Left forelimb (tissue), 1 donor: ENCODE results near the gene DISP2.
A peak's percentile ranks its signal among the peaks of the same experiment; 100 is the strongest.

Experiments
- DNase-seq: peaks from one replicate; pipeline ENCODE4 v3.0.0-alpha.2; 2018; ENCODE audit warnings: low spot score

DISP2 gene

DNA sequence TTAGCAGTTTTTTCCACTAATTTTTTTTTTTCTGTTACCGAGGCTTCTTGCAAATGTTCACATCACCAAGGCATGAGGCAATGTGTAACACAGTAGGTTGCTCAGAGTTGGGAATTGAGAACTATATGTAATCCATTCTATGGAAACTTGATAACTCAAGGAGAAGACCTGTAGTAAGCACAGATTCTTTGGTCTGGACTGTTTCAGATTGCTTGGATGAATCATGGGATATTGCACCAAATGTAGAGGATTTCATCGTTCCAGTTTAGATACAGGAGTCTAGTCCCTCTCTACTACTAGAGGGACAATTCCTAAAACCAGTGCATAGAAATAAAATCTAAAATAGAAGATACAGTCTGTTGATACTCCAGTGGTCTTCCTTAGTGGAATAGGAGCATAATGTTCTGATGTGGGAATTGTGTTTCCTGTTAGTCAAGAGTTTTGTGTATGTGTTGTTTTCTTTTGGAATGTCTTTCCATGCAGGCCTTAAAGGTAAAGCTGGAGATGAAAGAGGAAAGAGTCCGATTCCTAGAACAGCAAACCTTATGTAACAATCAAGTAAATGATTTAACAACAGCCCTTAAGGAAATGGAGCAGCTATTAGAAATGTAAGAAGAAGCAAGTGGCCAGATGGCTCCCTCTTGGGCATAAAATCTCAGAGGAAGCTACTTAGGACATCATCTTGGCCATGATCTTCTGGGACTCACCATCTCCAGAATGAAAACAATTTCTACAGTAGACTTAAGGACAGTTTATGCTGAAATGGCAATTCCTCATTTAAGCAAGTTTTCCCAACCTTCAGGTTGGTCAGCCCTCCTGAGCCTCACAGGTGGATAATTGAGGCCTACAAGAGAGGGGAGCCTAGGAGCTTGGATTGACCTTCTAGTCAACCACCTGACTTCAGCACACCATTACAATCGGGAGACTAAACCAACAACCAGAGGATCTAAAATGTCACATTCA is 35.2 kb downstream of the DISP2 start:
- DNase-seq = no peak

DNA sequence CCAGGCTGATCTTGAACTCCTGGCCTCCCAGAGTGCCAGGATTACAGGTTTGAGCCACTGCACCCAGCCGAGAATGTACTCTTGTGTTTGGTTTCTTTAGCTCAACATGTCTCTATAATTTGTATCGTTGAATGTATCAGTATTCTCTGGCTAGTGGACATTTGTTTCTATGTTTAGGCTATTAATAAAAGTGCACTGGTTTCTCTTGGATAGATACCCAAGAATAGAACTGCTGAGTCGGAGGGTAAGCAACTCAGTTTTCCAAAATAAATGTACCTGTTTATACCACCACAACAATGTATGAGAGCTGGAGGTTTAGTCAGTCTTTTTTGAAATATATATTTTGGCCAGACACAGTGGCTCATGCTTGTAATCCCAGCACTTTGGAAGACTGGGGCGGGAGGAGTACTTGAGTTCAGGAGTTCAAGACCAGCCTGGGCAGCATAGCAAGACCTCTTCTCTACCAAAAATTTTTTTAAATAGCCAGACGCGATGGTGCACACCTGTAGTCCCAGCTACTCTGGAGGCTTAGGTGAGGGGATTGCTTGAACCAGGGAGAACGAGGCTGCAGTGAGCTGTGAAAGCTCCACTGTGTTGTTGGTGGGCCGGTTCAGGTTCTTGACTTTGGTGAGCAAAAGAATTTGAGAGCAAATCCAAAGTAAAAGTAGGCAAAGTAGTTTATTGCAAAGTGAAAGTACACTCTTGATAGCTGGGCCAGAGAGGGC is 39.8 kb downstream of the DISP2 start:
- no peak for DNase-seq

DNA sequence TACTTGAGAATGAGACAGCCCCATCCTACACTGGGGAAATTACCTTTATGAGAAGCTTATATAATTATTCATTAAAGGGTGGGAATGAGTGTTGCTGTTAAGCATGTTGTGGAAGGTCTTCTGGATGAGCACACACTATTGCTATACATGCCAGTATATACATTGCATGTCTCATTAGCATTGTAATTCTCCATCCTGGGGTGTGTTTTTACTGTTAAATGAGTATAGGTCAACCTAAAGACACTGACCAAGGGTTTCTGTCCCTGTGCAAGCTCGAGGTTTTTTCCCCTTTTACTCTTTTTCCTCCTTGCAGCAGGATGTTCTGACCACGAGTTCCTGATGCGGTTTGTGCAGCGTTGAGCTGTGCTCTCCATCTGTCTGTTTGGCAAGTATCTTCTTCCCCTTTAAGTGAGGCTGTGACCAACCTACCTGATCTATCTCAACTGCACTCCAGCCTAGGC is 40.4 kb downstream of the DISP2 start:
- DNase-seq = no peak

DNA sequence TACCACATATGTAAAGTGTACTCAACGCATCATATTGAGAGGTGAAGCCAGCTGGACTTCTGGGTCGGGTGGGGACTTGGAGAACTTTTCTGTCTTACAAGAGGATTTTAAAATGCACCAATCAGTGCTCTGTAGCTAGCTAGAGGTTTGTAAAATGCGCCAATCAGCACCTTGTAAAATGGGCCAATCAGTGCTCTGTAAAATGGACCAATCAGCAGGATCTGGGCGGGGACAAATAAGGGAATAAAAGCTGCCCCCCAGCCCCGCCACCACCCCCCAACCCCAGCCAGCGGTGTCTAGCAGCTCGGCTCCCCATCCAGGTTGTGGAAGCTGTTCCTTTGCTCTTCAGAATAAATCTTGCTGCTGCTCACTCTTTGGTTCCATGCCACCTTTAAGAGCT is 41.4 kb downstream of the DISP2 start:
- no peak for DNase-seq

DNA sequence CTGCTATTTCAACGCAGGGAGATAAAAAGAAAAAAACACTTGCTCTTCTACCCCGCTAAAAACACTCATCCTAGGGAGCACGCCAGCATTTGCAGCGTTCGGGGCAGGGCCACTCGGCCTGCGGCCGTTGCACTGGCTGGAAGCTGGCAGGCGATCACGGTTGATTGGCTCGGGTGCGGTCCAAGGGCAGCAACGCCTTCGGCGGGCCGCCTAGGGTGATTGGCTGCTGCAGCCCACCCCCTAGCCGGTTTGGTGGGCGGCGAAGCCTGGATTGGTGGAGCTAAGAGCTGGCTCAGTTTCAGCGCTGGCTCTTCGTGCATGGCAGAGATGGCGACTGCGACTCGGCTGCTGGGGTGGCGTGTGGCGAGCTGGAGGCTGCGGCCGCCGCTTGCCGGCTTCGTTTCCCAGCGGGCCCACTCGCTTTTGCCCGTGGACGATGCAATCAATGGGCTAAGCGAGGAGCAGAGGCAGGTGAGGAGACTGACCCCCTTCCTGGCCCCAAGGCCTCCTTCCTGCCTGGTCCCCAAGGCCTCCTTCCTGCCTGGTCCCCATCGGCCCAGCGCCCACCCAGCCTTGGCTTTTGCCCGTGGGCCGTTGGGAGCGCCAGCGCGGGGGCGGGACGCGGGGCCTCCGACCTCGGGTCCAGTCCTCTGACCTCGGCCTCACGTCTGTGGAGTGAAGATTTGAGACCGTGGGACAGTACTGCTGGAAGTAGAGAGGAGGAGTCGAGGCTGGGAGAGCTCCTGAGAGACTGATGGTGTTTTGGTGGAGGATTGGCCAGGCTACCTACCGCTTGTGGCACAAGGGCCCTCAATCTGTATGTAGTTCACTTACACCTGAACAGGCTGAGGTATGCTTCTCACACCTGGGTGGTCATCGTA is 47.7 kb downstream of the DISP2 start, which contains the start of gene IVD:
Gene IVD, plus strand, starts transcription at position 295 of the 881 bp plus-strand sequence. Its CDS starts 33 bp downstream, at position 328.
- DNase-seq = peak; percentile 94

DNA sequence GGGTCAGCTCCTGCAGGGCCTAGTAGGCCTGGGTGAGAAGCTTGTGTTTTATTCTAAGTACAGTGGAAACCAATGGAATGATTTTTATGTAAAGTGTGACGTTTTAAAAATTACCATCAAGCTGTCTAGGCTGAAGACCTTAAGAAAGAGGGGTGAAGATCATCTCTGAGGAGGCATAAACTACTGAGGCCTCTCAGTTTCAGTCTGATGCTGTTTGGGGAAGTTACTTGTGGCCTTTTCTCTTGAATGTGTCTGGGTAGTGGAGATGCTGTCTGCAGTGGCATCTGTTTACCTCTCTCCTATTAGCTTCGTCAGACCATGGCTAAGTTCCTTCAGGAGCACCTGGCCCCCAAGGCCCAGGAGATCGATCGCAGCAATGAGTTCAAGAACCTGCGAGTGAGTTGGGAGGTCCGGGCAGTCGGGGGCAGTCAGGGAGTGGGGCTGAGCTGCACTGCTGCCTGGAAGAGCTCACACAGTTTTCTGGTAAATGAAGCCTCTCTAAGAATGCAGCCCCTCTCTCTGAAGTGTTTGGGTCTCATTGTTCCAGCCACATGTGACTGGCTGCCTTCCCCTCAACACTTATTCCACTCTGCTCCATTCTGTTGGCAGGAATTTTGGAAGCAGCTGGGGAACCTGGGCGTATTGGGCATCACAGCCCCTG is 49.4 kb downstream of the DISP2 start:
- DNase-seq = no peak

DNA sequence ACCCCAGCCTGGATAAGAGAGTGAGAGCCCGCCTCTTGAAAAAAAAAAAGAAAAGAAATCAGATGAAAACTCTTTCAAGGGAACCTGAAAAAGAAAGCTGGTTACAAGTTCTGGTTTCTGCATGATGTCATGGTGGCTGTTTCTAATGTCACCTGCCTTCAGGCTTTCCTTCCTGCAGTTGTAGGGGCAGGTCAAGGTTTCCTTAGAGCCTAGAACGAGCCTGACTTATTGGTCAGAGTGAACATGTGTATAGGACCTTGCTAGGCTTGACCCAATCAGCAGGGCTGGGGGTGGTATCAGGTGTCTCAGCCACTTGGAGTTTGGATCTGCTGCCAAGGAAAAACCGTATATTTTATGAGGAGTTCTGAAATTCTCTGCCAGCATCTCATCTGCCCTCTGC is 51.3 kb downstream of the DISP2 start:
- DNase-seq = no peak

DNA sequence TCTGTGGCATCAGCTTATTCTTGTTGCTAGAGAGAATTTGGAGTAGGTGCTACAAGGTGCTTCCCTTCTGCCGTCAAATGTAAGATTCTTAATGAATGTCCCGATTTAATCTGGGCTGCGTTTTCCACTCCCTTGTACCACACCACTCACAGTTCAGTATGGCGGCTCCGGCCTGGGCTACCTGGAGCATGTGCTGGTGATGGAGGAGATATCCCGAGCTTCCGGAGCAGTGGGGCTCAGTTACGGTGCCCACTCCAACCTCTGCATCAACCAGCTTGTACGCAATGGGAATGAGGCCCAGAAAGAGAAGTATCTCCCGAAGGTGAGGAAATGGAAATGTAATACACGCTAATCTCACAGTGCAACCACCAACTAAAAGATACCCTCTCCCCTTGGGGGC is 52.5 kb downstream of the DISP2 start:
- no peak for DNase-seq

DNA sequence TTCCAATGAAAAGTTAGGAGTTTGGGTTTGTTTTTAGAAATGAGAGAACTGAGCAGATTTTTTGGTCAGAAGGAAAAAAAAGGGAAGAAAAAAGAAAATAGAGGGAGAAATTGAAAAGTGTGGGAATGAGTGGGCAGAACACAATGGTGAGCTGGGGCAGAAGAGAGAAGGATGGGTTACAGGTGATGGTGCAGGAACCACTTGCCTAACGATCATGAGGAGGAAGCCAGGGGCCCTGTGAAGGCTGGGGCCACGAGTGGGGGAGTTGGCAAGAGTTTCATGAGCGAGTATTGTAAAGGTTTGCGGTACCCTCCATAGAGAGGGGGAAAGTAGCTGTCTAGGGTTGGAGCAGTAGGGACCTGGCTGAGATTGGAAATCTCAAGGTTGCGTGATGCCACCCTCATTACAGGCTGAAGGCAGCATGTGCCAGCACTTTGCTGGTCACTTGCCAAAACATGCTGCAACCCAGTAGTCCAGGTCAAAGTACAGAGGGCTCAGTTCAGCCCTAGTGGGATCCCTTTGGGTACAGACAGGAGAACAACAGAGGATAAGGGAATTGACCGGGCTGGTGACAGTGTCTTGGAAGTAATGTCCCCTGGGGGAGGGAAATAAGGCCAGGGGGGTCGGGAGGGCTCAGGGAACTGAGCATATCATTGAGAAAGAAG is 54.2 kb downstream of the DISP2 start:
- no peak for DNase-seq

DNA sequence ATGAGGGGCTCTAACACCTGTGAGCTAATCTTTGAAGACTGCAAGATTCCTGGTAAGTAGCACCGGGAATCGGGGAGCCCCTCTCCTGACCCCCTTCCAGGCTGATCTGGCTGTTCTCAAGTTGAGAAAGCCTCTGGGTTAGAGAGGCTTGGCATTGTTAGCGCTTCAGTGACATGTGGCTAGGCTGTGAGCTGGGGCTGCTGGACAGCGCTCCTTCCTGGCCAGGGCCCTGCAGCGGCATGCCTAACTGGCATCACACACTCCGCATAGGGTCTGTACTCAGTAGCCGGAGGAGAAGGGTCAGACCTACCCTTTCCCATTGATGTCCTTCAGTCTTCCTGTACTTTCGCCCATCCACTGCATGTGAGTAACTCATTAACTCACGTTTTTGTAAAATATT is 55.0 kb downstream of the DISP2 start:
- no peak for DNase-seq

DNA sequence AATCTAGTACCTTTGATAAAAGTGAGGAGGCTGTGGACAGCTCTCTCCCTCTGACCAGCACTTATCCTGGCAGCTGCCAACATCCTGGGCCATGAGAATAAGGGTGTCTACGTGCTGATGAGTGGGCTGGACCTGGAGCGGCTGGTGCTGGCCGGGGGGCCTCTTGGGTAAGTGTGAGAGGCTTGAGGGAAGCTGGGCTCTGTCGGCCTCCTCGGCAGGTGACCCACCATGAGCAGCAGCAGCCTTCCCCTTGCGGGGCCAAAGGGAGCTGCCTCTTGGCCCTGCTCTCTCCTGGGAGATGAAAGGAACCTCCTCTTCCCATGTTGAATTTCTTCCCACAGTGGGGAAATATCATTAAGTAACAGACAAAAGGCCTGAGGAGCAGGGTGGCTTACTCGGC is 56.8 kb downstream of the DISP2 start:
- no peak for DNase-seq

DNA sequence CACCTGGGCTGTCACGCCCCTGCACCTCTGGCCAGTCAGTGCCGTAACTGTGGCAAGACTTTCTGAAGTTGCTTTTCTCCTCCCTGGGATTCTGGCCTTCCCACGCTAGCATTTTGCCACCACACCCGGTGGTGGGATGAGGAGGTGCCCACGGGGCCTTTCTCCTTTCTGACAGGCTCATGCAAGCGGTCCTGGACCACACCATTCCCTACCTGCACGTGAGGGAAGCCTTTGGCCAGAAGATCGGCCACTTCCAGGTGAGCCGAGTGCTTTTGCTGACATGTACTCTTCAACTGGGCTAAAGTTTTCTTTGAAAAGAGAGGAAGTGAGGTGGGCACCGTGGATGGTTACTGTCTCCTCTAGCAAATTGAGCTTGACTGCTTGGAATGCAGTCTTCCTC is 57.2 kb downstream of the DISP2 start:
- no peak for DNase-seq

DNA sequence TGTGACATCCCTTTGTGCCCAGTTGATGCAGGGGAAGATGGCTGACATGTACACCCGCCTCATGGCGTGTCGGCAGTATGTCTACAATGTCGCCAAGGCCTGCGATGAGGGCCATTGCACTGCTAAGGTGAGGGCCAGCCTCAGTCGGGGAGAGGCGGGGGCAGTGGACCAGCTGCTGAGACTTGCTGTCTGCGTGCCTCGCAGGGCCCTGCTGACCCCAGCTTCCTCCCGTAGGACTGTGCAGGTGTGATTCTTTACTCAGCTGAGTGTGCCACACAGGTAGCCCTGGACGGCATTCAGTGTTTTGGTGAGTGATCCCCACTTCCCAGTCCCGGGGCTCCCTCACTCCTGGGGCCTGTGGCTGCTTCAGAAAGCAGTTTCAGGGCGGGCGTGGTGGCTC is 58.0 kb downstream of the DISP2 start:
- no peak for DNase-seq

DNA sequence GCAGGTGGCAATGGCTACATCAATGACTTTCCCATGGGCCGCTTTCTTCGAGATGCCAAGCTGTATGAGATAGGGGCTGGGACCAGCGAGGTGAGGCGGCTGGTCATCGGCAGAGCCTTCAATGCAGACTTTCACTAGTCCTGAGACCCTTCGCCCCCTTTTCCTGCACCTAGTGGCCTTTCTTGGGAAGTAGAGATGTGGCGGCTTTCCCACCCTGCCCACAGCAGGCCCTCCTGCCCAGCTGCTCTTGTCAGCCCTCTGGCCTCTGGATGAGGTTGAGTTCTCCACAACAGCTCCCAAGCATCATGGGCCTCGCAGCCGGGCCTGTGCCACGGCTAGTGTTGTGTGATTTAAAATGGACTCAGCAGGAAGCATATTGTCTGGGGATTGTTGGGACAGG is 60.1 kb downstream of the DISP2 start:
- DNase-seq = no peak

DNA sequence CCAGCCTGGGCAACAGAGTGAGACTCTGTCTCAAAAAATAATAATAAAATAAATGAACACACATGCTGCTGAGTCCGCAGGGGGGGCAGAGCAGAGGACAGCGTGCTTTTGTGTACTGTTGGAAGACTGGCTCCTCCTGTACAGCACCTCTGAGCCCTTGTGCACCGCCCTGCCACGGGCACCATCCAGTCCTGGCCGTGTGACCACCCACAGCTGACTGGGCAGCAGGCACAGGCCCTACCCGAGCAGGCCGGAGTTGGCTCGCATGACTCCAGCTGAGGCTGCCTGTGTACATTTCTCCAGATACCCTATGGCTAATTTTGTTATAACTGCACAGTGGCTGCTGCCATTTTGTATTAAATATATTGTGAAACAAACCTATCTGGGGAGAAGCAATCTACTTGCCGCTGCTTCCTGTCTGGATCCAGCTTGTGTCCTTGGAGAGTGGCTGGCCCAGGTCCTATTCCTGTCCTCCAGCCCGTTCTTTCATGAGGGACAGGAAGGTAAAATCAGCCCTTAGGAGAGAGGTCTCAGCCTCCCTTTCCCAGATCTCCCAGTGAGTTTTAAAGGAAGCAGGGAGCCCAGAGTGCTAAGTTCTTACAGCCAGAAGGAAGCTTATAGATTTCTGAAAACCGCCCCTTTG is 62.2 kb downstream of the DISP2 start:
- DNase-seq = no peak

DNA sequence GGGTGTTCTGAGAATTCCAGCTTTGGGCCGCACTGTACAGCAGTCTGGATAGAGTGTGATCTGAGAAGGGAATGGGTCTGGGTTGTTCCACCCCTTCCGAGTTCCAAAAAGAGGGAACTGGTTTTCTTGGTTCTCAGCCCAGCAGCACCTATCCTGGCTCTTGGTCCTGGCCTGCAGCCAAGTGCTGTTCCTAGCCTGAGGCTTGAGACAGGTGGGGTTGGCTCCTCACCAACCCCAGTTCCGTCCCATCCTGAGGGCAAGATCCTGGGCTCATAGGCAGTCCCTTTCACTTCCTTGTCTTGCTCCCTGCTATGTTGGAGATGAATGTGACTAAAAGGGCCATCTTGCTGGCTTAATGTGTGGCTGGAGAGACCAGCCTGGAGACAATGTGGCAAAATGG is 62.8 kb downstream of the DISP2 start:
- no peak for DNase-seq

DNA sequence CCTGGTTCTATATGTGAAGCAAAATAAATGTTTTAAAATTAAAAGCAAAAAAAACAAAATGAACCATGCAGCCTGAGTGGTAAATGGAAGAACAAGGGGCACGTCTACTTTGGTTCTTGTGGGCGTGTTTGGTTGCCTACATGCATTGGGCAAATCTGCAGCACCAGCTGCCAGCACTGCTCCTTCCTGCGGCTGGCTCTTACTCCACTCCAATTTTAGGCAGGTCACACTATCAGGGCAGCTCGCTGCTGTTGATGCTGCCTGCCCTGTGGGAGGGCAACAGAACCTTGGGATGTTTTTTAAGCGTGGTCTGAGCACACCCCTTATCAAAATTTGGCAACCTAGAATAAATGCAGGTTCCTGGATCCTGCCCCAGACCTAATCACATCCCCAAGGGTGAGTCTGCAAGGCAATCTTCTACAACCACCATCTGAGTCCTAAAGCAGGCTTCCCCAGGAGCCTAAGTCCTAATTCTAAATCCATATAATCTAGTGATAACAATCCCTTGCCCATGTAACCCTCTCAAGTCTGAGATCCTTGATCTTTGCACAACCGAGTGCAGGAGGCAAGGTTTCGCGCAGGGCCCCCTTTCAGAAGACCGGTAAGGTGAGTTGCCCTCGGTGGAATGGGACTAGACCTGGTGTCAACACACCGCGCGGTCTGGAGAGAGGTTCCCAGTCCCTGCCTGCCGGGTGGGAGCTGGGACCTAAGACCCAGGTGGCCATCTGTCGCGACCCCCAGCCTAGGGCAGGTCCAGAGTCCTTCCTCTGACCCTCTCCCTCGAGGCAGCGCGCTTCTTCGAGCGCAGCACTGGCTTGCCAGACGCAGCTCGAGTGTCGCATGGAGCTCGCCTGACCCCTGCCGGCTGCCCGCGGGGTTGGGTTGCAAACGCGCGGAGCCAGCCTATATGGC is 63.5 kb downstream of the DISP2 start:
- peak; percentile 88 for DNase-seq

DNA sequence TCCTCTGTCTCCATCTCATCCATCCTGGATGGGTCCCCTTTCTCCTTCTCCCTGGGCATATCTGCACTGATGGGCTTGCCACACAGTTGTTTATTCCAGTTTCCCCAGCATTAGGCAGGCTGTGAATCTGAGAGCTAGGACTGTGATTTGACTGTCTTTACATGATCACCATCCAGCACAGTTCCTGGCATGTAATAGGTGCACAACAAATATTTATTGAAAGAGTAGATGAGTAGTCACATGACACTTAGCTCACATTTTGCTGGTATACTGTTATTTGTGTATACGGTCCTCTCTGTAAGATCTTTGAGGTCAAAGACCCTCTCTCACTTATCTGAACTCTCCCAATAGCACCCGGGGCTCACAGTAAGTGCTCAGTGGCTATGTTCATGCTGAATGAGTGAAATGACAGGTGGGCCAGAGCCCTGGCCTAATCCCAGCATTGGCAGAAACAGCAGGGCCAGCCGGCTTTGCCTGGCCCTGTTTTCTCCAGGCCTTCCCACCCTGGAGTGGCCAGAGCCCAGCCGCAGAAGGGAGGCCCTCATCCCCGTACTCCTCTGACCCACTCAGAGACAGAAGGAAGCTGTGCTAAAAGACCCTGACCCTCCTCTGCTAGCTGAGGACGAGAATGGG is 66.6 kb downstream of the DISP2 start:
- no peak for DNase-seq

DNA sequence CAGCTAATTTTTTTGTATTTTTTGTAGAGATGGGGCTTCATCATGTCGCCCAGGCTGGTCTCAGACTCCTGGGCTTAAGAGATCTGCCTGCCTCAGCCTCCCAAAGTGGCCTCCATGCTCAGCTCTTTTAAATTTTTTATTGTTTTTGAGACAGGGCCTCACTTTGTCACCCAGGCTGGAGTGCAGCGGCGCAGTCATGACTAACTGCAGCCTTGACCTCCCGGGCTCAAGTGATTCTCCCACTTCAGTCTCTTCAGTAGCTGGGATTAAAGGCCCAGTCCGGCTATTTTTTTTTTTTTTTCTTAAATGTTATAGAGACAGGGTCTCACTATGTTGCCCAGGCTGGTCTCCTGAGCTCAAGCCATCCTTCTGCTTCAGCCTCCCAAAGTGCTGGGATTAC is 67.7 kb downstream of the DISP2 start:
- DNase-seq = no peak
